SH-SY5Y (cell line): ENCODE measurements around the gene GPR173.

ENCODE experiments used
- GATA2 ChIP-seq: IDR thresholded peaks from 2 replicates; pipeline ENCODE4 v1.6.1; 2011; ENCODE audit warnings: mild to moderate bottlenecking, low read depth, low read length
- GATA3 ChIP-seq: IDR thresholded peaks from 2 replicates; pipeline ENCODE4 v1.6.1; 2011; ENCODE audit warnings: low read depth, mild to moderate bottlenecking, low read length, moderate library complexity

GPR173 gene

DNA sequence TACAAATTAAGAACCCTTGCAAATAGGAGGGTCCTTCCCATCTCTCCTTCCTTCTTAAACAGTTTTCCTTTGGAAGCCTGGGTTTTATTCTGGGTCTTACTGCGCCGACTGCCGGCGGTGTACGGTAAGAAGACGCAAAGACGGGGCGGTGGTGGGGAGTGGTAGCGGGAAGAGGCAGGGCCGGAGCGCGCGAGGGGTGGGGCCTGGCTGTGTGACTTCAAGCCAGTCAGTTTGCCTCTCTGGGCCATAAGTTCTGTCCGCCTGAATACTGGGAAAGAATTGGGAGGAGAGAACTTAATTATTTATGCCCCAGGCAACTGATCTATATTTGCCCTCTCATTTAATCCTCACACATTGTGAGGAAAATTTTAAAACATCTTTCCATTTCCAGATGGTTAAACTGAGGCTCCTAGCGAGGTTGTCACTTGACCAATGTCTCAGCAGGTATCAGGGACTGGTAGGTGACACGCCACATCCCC is 44.6 kb downstream of the GPR173 start:
- no peak for TF ChIP-seq GATA2
- no peak for TF ChIP-seq GATA3

DNA sequence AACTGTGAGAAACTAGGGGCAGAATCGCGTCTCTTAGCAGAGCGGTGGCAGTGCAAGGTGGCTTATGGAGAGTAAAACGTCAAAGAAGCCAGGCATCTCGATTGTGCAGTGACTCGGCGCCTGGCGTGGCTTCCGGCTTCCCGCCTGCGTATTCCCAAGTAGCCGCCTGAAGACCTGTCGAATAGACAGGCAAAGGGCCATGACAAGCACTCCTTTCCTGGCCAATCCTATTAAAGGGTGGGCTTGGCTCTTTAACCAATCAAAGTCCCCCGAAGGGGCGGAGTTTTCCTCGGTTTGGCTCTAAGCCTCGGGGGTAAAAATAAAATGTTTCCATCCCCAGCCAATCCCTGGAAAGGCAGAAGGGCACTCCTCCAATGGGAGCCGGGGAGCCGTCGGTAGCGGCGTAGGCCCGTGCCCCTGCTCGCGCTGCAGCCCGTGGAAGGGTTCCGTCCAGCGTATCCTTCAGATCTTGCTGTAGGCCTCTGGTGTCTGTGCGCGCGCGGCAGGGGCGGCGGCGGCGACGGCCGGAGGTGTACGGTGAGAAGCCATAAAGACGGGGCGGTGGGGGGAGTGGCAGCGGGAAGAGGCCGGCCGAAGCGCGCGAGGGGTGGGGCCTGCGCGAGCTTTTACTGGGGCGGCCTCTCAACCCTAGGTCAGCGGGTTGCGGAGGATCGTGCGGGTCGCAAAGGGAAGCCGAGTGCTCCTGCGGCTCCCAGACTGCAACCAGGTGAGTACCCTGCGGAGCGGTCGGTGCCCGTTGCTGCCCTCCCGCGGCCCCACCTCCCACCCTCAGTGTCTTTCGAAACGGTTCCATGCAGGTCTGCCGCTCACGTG is 45.4 kb downstream of the GPR173 start, which contains the start of gene KANTR:
KANTR (plus strand) TSS at position 395 of the 834 bp plus-strand sequence. CDS start 30,131 bp downstream, outside the sequence.
- TF ChIP-seq GATA3 (no peak), GATA2 (no peak)

DNA sequence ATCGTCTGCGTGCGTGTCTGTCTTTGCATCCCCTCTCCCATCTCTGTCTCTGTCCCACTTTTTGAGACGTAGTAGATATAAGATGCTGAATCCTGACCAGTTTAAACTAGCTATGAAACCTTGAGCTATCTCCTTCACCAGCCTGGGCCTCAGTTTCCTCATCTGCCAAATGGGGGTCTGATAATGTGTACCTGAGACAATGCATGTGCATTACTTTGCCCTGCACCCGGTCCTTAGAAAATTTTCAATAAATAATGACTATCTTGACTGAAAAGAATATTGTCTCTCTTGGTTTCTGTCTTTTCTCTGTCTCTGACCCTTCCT is 46.0 kb downstream of the GPR173 start:
- TF ChIP-seq GATA2 (no peak), GATA3 (no peak)

DNA sequence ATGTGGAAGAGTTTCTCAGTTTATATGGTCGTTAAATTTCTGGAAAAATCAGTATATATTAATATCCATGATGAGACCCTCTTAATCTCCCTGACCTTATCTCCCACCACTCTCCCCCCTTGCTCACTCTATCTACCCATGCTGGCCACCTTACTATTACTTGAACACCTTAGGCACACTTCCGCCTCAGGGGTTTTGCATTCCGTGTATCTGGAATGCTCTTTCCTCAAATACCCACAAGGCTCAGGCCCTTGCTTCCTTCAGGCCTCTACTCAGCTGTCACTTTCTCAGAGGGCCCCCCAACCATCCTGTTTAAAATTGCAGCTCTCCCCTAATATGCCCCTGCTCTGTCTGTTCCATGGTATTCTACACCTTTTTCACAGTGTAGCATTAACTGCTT is 47.2 kb downstream of the GPR173 start:
- TF ChIP-seq GATA3 (no peak), GATA2 (no peak)

DNA sequence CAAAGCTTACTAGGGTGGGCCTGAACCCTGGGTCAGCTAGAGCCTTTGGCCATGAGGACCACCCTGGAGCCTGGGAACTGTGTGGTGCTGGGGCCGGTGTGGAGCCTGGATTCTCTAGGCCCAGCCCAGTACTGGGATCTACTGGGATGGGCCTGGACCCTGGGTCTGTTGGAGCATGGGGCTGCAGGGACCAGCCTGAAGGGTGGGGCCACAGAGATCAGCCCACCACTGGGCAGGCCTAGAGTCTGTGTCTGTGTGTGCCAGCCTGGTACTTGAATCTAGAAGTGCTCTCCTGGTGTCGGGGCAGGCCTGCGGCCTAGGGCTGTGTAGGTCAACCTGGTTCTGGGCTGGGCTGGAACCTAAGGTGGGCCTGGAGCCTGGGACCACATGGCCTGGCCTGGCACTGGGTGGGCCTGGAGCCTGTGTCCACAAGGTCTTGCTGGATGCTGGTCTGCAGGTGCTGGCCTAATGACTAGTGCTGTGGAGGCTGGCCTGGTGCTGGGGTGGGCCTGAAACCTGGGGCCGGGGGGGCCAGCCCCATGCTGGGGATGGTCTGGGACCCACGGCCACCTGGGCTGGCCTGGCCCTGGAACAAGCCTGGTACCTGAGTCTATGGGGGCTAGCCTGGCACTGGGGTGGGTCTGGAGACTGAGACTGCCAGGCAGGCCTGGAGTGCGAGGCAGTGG is 66.4 kb downstream of the GPR173 start:
- no peak for TF ChIP-seq GATA2
- TF ChIP-seq GATA3: no peak

DNA sequence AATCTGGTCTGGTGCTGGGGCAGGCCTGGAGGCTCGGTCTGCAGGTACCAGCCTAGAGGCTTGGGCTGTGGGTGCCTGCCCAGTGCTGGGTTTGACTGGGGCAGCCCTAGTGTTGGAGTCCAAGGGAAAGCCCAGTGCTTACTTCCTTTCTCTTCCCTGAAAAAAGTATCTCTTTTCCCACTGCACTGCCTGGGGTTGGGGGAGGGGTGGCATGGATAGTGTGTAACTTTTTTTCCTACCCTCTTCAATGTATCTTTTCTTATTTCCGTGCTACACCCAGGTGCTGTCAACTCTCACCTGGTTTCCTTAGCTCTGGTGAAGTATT is 66.9 kb downstream of the GPR173 start:
- TF ChIP-seq GATA3: no peak
- TF ChIP-seq GATA2: no peak

DNA sequence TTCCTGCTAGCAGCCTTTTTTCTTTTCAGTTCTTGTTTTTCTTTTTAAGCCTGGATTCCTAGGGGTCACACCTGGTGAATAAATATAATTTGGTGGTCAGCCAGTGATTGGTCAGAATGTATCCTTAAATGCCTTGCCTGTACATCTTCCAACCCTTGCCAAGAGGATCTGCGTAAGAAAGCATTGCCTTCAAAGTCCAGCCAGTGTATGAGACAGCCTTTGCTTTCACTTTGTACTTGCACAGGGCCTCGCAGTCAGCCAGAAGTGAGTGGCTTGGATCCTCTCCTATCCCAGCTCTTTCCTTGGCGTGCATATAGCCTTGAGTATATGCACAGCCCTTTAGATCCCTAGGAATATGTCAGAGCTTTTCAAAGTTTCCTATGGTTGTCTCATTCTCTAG is 67.5 kb downstream of the GPR173 start:
- TF ChIP-seq GATA2 (no peak), GATA3 (no peak)

DNA sequence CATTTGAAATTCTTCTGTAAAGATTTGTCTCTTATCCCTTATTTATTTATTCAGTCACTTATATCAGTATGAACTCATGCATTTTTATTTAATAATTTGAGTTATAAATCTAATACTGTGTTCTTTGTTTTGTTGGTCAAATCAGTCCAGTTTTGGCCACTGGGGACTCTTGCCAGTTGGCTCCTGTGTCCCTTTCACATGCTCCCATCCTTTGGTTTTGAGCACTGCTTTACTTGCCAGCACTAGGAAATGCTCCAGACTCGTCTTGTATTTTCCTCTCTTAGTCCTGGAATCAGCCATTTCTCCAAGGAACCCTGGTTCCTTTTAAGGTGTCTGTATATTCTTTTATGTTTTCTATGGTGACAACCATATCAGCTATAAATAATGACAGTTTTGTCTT is 73.4 kb downstream of the GPR173 start:
- TF ChIP-seq GATA3: no peak
- TF ChIP-seq GATA2: no peak

DNA sequence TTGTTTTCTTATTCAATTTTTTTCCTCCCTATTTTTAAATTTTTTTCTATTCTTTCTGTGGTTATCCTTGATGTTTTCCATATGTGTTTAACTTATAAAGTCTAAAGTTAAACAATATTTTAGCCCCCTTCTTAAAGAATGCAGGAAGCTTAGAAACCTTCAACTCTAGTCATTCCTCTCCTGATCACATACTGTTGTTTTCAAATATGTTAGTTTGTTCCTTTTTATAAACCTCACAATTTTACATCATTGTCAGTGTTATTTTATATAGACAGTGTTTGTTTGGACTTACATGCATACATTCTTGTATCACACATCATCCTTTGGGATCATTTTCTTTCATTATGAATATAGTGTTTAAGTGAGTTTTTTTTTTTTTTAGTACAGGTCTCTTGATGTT is 76.9 kb downstream of the GPR173 start:
- no peak for TF ChIP-seq GATA3
- TF ChIP-seq GATA2: no peak

DNA sequence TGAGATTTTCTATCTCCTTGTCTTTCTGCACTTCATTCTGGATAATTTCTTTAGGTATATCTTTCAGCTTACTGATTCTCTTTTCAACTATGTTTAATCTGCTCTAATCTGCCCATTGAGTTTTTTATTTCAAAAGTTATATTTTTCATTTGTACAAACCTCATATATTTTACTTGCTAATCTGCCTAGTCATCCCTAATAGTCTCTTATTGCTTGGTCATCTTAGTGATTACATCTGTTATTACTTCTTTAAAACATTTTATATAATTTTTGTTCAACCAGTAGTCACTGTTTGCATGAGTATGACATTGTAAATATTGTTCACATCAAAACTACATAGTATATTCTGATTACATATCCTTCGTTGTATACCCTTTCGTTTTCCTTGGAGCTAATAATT is 77.8 kb downstream of the GPR173 start:
- TF ChIP-seq GATA2 (no peak), GATA3 (no peak)

DNA sequence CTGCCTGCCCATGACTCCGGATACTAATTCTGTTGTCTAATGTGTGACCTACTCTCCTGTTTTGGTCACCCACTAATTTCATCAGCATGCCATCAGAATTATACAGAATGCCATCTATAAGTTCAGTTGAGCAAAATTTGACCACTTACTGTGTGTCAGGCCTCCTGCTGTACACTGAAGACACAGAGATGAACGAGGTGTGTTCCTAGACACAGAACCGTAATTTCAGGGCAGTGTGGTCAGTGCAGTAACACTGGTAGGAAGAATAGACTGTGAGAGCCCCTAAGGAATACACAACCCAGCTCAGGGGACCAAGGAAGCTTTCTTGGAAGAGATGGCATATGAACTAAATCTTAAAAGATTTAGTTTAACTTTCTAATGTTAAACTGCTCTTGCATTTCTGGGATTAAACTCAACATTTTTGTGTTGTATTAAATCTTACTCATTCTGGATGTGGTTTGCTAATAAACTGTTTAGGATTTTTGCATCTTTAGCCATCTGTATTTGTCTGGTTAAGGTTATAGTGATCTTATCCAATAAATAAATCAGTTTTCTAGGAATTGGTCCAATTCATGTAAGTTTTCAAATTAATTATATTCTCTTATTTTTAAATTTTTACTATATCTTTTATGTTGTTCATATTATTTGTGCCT is 79.6 kb downstream of the GPR173 start:
- TF ChIP-seq GATA3 (no peak), GATA2 (no peak)
